Vagina (tissue), 2 donors: ENCODE measurements around the gene NUDT1. TPM values are rescaled to one million over a fixed set of nuclear protein-coding genes. Genes with fewer than 3 reads are reported as not detected.

ENCODE experiments used
- DNase-seq, 2 donors: peaks; one replicate each; pipeline ENCODE4 v3.0.0-alpha.2; 2017; ENCODE audit errors: extremely low spot score in 2 of 2
- H3K27ac ChIP-seq: fragments of 200-600 bp; sonication (generic); one replicate; pipeline ENCODE4 v1.5.1; 2019
- H3K27me3 ChIP-seq: fragments of 200-600 bp; sonication (generic); one replicate; pipeline ENCODE4 v1.5.1; 2019
- H3K36me3 ChIP-seq, 2 donors: fragments of 200-600 bp; sonication (generic); one replicate each; pipeline ENCODE4 v1.5.1; 2017 to 2019
- H3K4me1 ChIP-seq: fragments of 200-600 bp; sonication (generic); one replicate; pipeline ENCODE4 v1.5.1; 2019
- H3K4me3 ChIP-seq, 2 donors: fragments of 200-600 bp; sonication (generic); 1 replicate in 1 of 2; 2 replicates in 1 of 2; pipeline ENCODE4 v1.5.1; 2016 to 2019
- H3K9me3 ChIP-seq: fragments of 200-600 bp; sonication (generic); one replicate; pipeline ENCODE4 v1.5.1; 2019
- CTCF ChIP-seq, 3 experiments: fragments of 450-650 bp in 2 of 3; fragments of 200-600 bp in 1 of 3; sonication (generic) in 1 of 3; IDR thresholded peaks; one replicate each; pipeline ENCODE4 v1.5.1; 2017 to 2019; ENCODE audit warnings: antibody characterized with exemption in 3 of 3, mild to moderate bottlenecking in 2 of 3, moderate library complexity in 2 of 3
- POLR2A ChIP-seq, 2 donors: fragments of 450-650 bp; IDR thresholded peaks; one replicate each; pipeline ENCODE4 v1.6.1; 2017; ENCODE audit warnings: antibody characterized with exemption in 2 of 2, mild to moderate bottlenecking in 2 of 2, moderate library complexity in 2 of 2
- POLR2AphosphoS5 ChIP-seq, 2 donors: sonication (generic); formaldehyde crosslinking; IDR thresholded peaks; one replicate each; pipeline ENCODE4 v1.9.0; 2017; ENCODE audit warnings: antibody characterized with exemption in 2 of 2, mild to moderate bottlenecking in 2 of 2, low read depth in 1 of 2; ENCODE audit not compliant: insufficient read depth in 1 of 2
- intact Hi-C: fragments of 100-400 bp; cut with DNase I; formaldehyde crosslinking; loops from one replicate; pipeline ENCODE4 v1.15.1; 2023
- total RNA-seq: library from RNA; depleted of rRNA; stranded (reverse); fragments of >200 nt; gene quantifications from one replicate; pipeline ENCODE4 v1.2.3, GENCODE V29; 2016

NUDT1 gene
- total RNA-seq, 1 donor from 2014 or later = 19.4 TPM

DNA sequence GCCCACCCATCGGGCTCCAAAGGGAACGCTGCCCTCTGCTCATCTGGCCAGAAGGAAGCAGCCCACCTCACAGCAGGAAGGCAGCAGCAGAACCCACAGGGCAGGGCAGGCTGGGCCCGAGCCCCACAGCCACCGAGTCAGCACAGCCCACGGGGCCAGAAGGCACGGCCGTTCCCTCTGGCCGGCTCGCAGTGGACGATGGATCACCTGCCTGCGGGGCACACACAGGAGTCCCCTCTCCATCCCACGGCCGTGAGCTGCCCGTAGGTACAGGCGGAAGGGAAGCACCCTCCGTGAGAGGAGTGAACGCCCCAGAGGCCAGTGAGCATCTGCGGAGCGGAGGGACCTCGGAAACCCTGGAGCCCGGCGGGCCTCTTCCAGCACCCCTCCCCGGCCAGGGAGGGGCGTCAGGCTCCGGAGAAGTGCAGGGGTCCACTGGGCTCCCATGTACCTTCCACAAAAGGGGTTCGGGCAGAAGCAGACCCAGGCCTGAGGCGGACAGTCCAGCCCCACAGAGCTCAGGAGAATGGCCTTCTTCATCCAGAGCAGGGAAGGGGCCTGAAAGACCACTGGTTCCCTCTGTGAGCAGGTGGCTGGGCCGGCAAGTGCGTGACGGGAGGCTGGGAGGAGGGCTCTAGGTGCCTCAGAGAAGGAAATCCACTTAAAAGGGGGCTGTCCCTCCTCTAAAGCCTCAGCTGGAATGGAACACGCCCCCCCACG, 11.7 kb downstream of the NUDT1 start:
- no peak for DNase-seq
- H3K36me3 ChIP-seq = peaks cover 0 to 22% of the 10 kb centered on the region in 2 donors
- H3K27me3 ChIP-seq = no peaks in the 10 kb centered on the region
- H3K9me3 ChIP-seq = no peaks in the 10 kb centered on the region
- H3K27ac ChIP-seq = no peak overlapping the region
- no peak overlapping the region for H3K4me3 ChIP-seq
- intact Hi-C loops = no loop called here
- TF ChIP-seq CTCF (IDR thresholded peaks at IDR 0.05) (no peak), POLR2A (IDR thresholded peaks at IDR 0.05) (no peak), POLR2AphosphoS5 (IDR thresholded peaks at IDR 0.05; ENCODE audit: insufficient read depth in 1 of 2, low read depth in 1 of 2) (no peak)
- H3K4me1 ChIP-seq = peaks cover 9% of the 10 kb centered on the region

GRCh38 chr7:2254429-2255144, 12.6 kb downstream of the NUDT1 start:
- H3K27me3 ChIP-seq = no peaks in the 10 kb centered on the region
- H3K27ac ChIP-seq = no peak overlapping the region
- H3K4me3 ChIP-seq = no peak overlapping the region
- no peaks in the 10 kb centered on the region for H3K4me1 ChIP-seq
- no peak for TF ChIP-seq POLR2A (IDR thresholded peaks at IDR 0.05)
- TF ChIP-seq POLR2AphosphoS5 (IDR thresholded peaks at IDR 0.05; ENCODE audit: insufficient read depth in 1 of 2, low read depth in 1 of 2) = no peak
- intact Hi-C loops = no loop called here
- DNase-seq = no peak
- no peaks in the 10 kb centered on the region for H3K9me3 ChIP-seq
- H3K36me3 ChIP-seq = peaks cover 0 to 22% of the 10 kb centered on the region in 2 donors

DNA sequence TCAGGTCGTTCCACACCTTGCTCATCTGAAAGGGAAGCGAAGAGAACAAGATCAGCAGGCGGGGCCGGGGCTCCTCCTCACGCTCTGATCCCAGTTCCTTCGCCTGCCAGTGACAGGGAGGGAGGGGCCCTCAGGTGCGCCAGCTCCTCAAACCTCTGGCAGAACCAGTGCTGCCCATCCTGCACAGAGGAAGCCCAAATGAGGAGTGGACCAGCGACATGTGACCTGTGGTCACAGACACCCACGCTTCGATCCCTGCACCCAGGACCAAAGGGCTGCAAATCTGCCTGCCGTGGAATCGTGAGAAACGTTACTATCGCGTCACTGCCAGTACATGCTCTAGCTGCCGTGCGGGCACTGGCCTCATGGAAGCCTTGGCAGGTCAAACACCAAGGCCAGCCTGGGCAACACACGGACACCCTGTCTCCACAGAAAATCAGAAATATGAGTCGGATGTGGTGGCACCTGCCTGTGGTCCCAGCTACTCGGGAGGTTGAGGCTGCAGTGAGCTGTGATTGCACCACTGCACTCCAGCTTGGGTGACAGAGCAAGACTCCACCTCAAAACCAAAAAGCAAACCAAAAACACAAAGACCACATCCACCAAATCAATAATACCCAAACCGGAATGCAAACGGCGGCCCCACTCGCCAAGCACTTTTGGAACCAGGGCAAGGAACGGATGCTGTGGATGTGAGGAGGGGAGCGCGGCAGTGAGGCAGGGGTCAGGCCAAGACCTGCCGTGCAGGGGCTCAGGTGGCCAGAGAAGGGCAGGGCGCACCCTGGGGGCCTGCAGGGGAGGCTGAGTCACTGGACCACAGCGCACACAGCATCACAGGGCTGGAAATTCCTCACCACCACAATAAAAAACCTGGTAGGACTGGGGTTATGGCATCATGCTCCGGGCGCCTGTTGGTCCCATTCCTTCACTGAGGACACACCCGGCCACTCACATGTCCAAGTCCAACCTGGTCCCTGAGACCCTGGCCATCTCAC, 13.4 kb downstream of the NUDT1 start:
- H3K4me1 ChIP-seq = no peaks in the 10 kb centered on the region
- TF ChIP-seq POLR2AphosphoS5 (IDR thresholded peaks at IDR 0.05; ENCODE audit: insufficient read depth in 1 of 2, low read depth in 1 of 2) (no peak), POLR2A (IDR thresholded peaks at IDR 0.05) (no peak), CTCF (IDR thresholded peaks at IDR 0.05) (no peak)
- no peak for DNase-seq
- intact Hi-C loops = no loop called here
- H3K27ac ChIP-seq = no peak overlapping the region
- no peaks in the 10 kb centered on the region for H3K9me3 ChIP-seq
- H3K36me3 ChIP-seq = peaks cover 0 to 22% of the 10 kb centered on the region in 2 donors
- no peaks in the 10 kb centered on the region for H3K27me3 ChIP-seq
- no peak overlapping the region for H3K4me3 ChIP-seq

DNA sequence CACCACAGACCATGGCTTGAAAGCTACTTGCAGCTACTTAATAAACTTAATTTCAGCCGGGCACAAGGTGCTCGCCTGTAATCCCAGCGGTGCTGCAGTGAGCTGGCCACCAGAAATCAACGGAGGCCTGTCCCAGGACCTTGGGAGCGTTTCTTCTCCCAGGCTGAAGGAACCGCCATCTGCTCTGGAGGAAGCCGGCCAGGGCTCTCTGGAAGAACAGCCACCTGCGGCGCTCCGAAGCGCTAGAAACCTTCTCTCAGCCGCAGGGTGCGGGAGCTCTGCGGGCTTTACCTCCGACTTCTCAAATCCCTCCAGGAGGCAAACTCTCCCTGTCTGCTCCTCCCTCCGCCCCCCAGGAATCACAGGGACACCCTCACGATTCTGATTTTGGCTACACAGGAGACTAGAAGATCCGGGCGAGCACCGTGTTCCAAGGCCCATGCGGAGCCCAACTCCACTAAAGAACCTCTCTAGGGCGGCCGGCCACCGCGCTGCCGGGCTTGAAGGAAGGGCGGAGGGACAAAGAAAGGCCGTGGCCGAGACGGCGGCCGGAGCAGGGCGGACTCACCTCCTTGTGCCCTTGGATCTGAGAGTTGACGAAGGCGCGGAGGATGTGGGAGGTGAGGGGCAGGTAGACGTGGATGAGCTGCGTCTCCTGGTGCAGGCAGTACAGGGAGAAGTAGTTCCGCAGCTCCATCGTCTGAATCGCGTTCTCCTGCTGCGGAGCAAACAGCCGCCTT, 14.4 kb downstream of the NUDT1 start:
- TF ChIP-seq CTCF (IDR thresholded peaks at IDR 0.05) (no peak), POLR2A (IDR thresholded peaks at IDR 0.05) (no peak)
- intact Hi-C loops = no loop called here
- Histone ChIP-seq H3K27ac (no peak overlapping the region), H3K4me1 (no peaks in the 10 kb centered on the region), H3K36me3 (peaks cover 0 to 22% of the 10 kb centered on the region in 2 donors), H3K9me3 (no peaks in the 10 kb centered on the region), H3K4me3 (no peak overlapping the region), H3K27me3 (no peaks in the 10 kb centered on the region)
- DNase-seq = no peak
